Measurements from ENCODE around the gene SLC24A3. TPM values are rescaled to one million over a fixed set of nuclear protein-coding genes. Genes with fewer than 3 reads are reported as not detected.

SLC24A3 gene
- total and polyA plus RNA-seq, 2 experiments from 2014 or later, result 0.81 to 2.5 TPM

DNA sequence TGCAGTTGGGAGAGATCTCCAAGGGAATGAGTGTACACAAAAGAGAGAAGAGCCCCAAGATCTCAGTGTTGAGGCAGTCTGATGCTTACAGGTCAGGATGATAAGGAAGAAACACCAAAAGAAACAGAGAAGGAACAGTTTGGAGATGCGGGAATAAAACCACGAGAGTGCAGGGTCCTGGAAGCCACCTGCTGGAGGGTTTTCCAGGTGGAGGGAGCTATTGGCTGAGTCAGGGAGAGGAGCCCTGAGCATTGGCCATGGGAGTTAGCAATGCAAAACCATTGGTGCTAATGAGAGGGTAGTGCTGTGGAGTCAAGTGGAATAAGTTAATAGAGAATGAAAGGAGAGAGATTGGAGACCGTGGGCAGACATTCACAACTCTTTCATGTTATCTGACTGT is 506.4 kb downstream of the SLC24A3 start:
- Mint-ChIP-seq H3K27ac (no peak overlapping the region), H3K4me1 (no peaks in the 10 kb centered on the region), H3K36me3 (ENCODE audit: low read depth) (peaks cover 12% of the 10 kb centered on the region; the same call in 2 of the 3 replicates), H3K27me3 (ENCODE audit: insufficient read depth, low read depth, poor library complexity) (peaks cover 5% of the 10 kb centered on the region), H3K9me3 (peaks cover 20% of the 10 kb centered on the region), H3K4me3 (no peak overlapping the region)
- Histone ChIP-seq H4K20me1 (replicated peaks; ENCODE audit: insufficient read depth) (no peaks in the 10 kb centered on the region), H3K36me3 (ENCODE audit: insufficient read depth) (0 out of 2 replicates have a peak, but pooled peaks cover 3% of the 10 kb centered on the region), H3K4me3 (no peak overlapping the region), H3F3A (replicated peaks; ENCODE audit: low read depth) (no peaks in the 10 kb centered on the region), H3K9me2 (ENCODE audit: insufficient read depth) (peaks cover 5% of the 10 kb centered on the region; the same call in 1 of the 2 replicates), H3K79me2 (replicated peaks; ENCODE audit: insufficient read depth) (no peaks in the 10 kb centered on the region), H3K27ac (ENCODE audit: low read depth) (no peak overlapping the region), H2AFZ (no peak overlapping the region), H3K4me2 (no peak overlapping the region), H3K27me3 (ENCODE audit: insufficient read depth) (no peaks in the 10 kb centered on the region), H3K4me1 (ENCODE audit: insufficient read depth) (no peaks in the 10 kb centered on the region)
- DNase-seq (ENCODE audit: low spot score) (no peak), ATAC-seq (no peak)
- no peak for TF ChIP-seq NANOG (IDR thresholded peaks at IDR 0.05; ENCODE audit: borderline replicate concordance)

DNA sequence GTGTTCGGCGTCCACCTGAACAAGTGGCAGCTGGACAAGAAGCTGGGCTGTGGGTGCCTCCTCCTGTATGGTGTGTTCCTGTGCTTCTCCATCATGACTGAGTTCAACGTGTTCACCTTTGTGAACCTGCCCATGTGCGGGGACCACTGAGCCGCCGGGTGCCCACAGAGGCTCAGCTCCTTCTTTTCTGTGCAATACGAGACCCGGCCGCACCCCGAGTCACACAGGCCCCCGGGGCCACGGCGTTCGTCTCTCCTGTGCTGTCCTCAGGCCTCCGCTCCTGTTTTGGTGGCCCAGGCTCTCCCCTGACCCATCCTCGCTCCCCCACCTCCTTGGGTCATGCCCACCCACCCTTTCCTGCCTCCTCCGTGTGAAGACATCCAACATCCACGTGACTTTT is 508.5 kb downstream of the SLC24A3 start:
- H3K27ac ChIP-seq (ENCODE audit: low read depth), result no peak overlapping the region
- no peaks in the 10 kb centered on the region for H3F3A ChIP-seq (replicated peaks; ENCODE audit: low read depth)
- H3K27ac Mint-ChIP-seq, result no peak overlapping the region
- peaks cover 18% of the 10 kb centered on the region for H3K9me3 Mint-ChIP-seq
- no peaks in the 10 kb centered on the region for H3K27me3 ChIP-seq (ENCODE audit: insufficient read depth)
- ATAC-seq (no peak), DNase-seq (ENCODE audit: low spot score) (no peak)
- H3K4me3 ChIP-seq, result no peak overlapping the region
- TF ChIP-seq JUNB (IDR thresholded peaks at IDR 0.05; ENCODE audit: unreplicated experiment) (no peak), ZNF114 (CRISPR knock-in tag; IDR thresholded peaks at IDR 0.05) (no peak)
- no peaks in the 10 kb centered on the region for H3K4me1 ChIP-seq (ENCODE audit: insufficient read depth)
- H2AFZ ChIP-seq, result no peak overlapping the region
- peaks cover 5% of the 10 kb centered on the region for H3K27me3 Mint-ChIP-seq (ENCODE audit: insufficient read depth, low read depth, poor library complexity)
- H3K79me2 ChIP-seq (replicated peaks; ENCODE audit: insufficient read depth), result no peaks in the 10 kb centered on the region
- peaks cover 5% of the 10 kb centered on the region; the same call in 1 of the 2 replicates for H3K9me2 ChIP-seq (ENCODE audit: insufficient read depth)
- H3K4me2 ChIP-seq, result no peak overlapping the region
- 0 out of 2 replicates have a peak, but pooled peaks cover 3% of the 10 kb centered on the region for H3K36me3 ChIP-seq (ENCODE audit: insufficient read depth)
- H4K20me1 ChIP-seq (replicated peaks; ENCODE audit: insufficient read depth), result no peaks in the 10 kb centered on the region
- no peaks in the 10 kb centered on the region for H3K4me1 Mint-ChIP-seq
- no peak overlapping the region for H3K4me3 Mint-ChIP-seq
- H3K36me3 Mint-ChIP-seq (ENCODE audit: low read depth), result peaks cover 12% of the 10 kb centered on the region; the same call in 2 of the 3 replicates

DNA sequence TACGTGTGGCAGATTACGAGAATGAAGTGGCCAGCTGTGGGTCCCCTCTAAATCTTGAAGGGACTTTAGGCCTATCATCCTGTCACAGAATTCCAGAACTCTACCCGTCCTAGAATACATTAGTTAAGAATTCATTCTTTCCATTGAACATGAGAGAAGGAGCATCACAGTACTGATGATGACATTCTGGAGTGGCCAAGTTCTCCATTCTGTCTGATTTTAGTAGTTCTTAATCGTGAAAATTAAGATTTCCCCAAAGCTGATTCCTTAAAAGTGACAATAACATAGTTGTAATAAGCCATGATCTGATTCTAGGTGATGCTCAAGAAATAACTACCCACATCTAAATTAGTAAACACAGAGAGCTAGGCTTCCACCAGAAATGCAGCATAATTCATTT is 510.6 kb downstream of the SLC24A3 start:
- Histone ChIP-seq H4K20me1 (replicated peaks; ENCODE audit: insufficient read depth) (no peaks in the 10 kb centered on the region), H3K9me2 (ENCODE audit: insufficient read depth) (peaks cover 5% of the 10 kb centered on the region; the same call in 1 of the 2 replicates), H3F3A (replicated peaks; ENCODE audit: low read depth) (no peaks in the 10 kb centered on the region), H3K79me2 (replicated peaks; ENCODE audit: insufficient read depth) (no peaks in the 10 kb centered on the region), H2AFZ (no peak overlapping the region), H3K4me1 (ENCODE audit: insufficient read depth) (no peaks in the 10 kb centered on the region), H3K4me3 (no peak overlapping the region), H3K36me3 (ENCODE audit: insufficient read depth) (0 out of 2 replicates have a peak, but pooled peaks cover 3% of the 10 kb centered on the region), H3K27ac (ENCODE audit: low read depth) (no peak overlapping the region), H3K27me3 (ENCODE audit: insufficient read depth) (no peaks in the 10 kb centered on the region), H3K4me2 (no peak overlapping the region)
- Mint-ChIP-seq H3K36me3 (ENCODE audit: low read depth) (no peaks in the 10 kb centered on the region), H3K27me3 (ENCODE audit: insufficient read depth, low read depth, poor library complexity) (peaks cover 5% of the 10 kb centered on the region), H3K4me1 (no peaks in the 10 kb centered on the region), H3K9me3 (no peaks in the 10 kb centered on the region; the same call in none of the 3 replicates), H3K4me3 (no peak overlapping the region), H3K27ac (no peak overlapping the region)
- ATAC-seq, result no peak
- DNase-seq (ENCODE audit: low spot score), result no peak
- no peak for TF ChIP-seq STAT1 (IDR thresholded peaks at IDR 0.05; ENCODE audit: unreplicated experiment)
- no peak for TF ChIP-seq EZH2phosphoT487 (IDR thresholded peaks at IDR 0.05; ENCODE audit: unreplicated experiment)
- TF ChIP-seq CREB1 (CRISPR knock-in tag; IDR thresholded peaks at IDR 0.05; ENCODE audit: low read depth), result no peak
- TF ChIP-seq, protein P1, sequence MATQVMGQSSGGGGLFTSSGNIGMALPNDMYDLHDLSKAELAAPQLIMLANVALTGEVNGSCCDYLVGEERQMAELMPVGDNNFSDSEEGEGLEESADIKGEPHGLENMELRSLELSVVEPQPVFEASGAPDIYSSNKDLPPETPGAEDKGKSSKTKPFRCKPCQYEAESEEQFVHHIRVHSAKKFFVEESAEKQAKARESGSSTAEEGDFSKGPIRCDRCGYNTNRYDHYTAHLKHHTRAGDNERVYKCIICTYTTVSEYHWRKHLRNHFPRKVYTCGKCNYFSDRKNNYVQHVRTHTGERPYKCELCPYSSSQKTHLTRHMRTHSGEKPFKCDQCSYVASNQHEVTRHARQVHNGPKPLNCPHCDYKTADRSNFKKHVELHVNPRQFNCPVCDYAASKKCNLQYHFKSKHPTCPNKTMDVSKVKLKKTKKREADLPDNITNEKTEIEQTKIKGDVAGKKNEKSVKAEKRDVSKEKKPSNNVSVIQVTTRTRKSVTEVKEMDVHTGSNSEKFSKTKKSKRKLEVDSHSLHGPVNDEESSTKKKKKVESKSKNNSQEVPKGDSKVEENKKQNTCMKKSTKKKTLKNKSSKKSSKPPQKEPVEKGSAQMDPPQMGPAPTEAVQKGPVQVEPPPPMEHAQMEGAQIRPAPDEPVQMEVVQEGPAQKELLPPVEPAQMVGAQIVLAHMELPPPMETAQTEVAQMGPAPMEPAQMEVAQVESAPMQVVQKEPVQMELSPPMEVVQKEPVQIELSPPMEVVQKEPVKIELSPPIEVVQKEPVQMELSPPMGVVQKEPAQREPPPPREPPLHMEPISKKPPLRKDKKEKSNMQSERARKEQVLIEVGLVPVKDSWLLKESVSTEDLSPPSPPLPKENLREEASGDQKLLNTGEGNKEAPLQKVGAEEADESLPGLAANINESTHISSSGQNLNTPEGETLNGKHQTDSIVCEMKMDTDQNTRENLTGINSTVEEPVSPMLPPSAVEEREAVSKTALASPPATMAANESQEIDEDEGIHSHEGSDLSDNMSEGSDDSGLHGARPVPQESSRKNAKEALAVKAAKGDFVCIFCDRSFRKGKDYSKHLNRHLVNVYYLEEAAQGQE (IDR thresholded peaks at IDR 0.05; ENCODE audit: unreplicated experiment), result no peak
- no peak for TF ChIP-seq JUNB (IDR thresholded peaks at IDR 0.05; ENCODE audit: unreplicated experiment)
- TF ChIP-seq, protein P2, sequence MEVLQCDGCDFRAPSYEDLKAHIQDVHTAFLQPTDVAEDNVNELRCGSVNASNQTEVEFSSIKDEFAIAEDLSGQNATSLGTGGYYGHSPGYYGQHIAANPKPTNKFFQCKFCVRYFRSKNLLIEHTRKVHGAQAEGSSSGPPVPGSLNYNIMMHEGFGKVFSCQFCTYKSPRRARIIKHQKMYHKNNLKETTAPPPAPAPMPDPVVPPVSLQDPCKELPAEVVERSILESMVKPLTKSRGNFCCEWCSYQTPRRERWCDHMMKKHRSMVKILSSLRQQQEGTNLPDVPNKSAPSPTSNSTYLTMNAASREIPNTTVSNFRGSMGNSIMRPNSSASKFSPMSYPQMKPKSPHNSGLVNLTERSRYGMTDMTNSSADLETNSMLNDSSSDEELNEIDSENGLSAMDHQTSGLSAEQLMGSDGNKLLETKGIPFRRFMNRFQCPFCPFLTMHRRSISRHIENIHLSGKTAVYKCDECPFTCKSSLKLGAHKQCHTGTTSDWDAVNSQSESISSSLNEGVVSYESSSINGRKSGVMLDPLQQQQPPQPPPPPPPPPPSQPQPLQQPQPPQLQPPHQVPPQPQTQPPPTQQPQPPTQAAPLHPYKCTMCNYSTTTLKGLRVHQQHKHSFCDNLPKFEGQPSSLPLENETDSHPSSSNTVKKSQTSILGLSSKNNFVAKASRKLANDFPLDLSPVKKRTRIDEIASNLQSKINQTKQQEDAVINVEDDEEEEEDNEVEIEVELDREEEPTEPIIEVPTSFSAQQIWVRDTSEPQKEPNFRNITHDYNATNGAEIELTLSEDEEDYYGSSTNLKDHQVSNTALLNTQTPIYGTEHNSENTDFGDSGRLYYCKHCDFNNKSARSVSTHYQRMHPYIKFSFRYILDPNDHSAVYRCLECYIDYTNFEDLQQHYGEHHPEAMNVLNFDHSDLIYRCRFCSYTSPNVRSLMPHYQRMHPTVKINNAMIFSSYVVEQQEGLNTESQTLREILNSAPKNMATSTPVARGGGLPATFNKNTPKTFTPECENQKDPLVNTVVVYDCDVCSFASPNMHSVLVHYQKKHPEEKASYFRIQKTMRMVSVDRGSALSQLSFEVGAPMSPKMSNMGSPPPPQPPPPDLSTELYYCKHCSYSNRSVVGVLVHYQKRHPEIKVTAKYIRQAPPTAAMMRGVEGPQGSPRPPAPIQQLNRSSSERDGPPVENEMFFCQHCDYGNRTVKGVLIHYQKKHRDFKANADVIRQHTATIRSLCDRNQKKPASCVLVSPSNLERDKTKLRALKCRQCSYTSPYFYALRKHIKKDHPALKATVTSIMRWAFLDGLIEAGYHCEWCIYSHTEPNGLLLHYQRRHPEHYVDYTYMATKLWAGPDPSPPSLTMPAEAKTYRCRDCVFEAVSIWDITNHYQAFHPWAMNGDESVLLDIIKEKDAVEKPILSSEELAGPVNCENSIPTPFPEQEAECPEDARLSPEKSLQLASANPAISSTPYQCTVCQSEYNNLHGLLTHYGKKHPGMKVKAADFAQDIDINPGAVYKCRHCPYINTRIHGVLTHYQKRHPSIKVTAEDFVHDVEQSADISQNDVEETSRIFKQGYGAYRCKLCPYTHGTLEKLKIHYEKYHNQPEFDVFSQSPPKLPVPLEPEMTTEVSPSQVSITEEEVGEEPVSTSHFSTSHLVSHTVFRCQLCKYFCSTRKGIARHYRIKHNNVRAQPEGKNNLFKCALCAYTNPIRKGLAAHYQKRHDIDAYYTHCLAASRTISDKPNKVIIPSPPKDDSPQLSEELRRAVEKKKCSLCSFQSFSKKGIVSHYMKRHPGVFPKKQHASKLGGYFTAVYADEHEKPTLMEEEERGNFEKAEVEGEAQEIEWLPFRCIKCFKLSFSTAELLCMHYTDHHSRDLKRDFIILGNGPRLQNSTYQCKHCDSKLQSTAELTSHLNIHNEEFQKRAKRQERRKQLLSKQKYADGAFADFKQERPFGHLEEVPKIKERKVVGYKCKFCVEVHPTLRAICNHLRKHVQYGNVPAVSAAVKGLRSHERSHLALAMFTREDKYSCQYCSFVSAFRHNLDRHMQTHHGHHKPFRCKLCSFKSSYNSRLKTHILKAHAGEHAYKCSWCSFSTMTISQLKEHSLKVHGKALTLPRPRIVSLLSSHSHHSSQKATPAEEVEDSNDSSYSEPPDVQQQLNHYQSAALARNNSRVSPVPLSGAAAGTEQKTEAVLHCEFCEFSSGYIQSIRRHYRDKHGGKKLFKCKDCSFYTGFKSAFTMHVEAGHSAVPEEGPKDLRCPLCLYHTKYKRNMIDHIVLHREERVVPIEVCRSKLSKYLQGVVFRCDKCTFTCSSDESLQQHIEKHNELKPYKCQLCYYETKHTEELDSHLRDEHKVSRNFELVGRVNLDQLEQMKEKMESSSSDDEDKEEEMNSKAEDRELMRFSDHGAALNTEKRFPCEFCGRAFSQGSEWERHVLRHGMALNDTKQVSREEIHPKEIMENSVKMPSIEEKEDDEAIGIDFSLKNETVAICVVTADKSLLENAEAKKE (CRISPR knock-in tag; IDR thresholded peaks at IDR 0.05), result no peak
